CD4-positive, alpha-beta T cell treated with Interleukin-6 for 4 hours (primary cell): ENCODE results near the gene ROBO1.

Source experiments
- DNase-seq: peaks from one replicate; pipeline ENCODE4 v3.0.0-alpha.2; 2020; ENCODE audit warnings: mixed read lengths

The ROBO1 gene

GRCh38 chr3:79148786-79149185 lies 619.0 kb downstream of the ROBO1 start:
- DNase-seq: no peak

DNA sequence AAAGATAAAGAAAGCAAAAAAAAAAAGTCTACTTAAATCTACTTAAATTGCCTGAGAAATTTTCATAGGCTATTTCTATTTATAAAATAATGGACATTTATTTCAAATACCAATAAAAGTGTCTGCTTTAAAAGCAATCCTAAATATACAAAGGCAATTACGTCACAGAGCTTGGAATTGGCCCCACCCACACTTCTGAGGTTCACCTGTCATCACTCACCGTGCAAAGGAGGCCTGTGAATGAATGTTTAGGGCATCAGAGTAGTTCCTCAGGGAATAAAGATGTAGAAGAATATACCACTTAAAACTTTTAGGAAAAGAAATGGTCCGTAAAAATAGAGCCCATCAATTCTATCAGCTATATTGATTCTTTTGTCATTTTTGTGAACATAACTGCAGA lies 621.8 kb downstream of the ROBO1 start:
- DNase-seq: no peak

- no peak for DNase-seq
Measured at GRCh38 chr3:79140708-79141107, 627.1 kb downstream of the ROBO1 start.

- DNase-seq: no peak
Measured at GRCh38 chr3:79139395-79140068, 628.3 kb downstream of the ROBO1 start.

DNA sequence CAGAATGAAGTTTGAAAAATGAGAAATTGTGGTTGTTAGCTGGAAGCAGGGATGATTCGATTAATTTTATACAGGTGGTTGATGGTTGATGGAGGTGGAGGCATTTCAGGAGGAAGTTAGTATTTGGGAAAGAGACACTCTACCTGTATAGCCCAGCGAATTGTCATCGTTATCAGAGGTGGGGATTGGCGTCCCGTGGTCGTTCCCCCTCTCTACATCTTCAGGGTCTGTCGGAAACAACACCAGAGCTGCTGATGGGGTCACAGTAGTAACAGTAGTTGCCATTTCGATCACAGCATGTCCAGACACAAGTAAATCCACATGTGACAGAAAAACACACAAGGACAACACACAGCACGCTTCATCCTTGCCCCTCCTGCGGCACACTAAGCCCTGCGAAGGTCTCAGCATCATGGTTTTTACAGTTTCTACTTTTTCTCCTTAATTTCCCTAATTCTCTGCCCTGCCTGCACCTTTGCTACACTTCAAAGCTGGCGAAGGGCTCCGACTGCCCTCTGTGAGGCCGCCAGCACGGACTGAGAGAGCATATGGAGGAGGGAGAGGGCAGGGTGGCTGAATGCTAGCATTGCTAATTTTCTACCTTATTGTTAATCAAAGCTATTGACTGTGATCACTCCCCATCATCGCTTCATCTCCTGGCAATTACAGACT lies 642.3 kb downstream of the ROBO1 start:
- DNase-seq: no peak

GRCh38 chr3:79115458-79115857 lies 652.3 kb downstream of the ROBO1 start:
- DNase-seq: no peak

DNA sequence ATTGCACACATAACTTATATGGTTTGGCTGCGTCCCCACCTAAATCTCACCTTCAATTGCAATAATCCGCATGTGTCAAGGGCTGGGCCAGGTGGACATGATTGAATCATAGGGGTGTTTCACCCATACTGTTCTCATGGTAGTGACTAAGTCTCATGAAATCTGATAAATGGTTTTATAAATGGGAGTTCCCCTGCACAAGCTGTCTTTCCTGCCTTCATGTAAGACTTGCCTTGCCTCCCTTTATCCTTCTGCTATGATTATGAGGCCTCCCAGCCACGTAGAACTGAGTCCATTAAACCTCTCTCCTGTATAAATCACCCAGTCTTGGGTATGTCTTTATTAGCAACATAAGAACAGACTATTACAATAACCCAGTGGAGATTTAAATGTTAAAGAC lies 653.9 kb downstream of the ROBO1 start:
- no peak for DNase-seq

GRCh38 chr3:79111375-79112052 lies 656.3 kb downstream of the ROBO1 start:
- DNase-seq: no peak

DNA sequence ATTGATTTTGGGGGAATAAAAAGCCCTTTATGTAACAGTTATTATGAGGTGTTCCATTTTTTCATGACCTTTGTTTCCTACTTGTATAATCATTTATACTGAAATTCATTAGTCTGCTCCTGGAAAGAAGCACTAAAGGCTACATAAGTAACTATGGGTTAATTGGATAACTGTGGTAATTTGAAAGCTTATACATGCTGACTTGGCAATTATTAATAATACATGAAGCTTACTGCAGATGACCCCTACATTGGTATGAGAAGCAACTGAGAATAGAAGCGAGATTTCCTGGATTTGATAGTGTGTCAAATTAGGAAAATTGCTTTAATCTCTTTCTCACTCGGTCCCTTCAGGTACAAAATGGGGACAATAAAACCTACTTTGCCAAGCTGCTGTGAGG lies 658.0 kb downstream of the ROBO1 start:
- DNase-seq: no peak

DNA sequence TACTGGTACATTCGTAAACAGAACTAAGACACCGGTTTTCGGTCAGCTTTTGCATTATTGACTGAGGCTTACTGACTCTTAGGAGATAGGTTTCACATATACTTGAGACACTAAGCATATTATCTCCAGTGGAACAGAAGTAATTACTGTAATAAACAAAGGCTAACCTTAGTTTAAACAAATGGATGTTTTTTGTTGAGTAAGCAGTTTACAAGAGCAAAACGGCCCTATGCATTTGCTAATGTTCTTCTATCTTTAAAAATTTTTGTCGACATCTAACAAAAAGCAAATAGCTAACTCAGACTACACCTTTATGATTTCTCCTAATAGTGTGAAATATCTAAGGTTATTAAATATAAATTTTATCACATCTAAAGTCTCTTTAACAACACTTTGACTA lies 664.5 kb downstream of the ROBO1 start:
- DNase-seq: no peak

DNA sequence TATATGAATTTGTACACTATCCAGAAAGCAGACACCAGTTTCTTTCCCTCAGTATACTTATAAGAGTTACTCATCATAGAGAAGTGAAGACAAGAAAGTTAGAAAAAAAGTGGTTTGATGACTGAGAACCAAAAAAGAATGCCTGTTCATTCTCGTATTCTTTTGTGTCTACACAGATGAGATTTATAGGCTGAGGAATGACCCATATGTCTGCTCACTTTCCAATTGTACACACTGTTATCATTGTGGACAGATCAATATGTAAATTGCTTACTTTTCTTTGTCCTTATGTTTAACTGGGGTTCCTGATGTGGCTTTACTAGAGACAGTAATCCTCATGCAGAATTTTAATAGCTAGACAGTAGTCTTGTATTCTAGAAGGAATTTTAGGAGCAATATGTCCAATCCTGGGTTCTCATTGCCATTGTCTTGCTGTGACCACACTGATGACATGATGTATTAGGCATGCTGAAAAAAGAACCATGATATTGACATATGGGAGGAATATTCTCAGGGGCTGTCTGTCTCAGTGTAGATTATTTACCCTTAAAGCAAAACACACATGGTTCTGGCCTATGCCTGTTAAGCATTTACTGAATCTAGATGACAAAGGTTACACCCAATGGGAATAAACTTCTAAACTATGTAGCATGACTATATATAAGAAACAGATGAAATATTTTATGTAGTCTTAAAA lies 669.7 kb downstream of the ROBO1 start:
- DNase-seq: no peak

- DNase-seq: no peak
Measured at GRCh38 chr3:79094654-79095053, 673.1 kb downstream of the ROBO1 start.

GRCh38 chr3:79086514-79086913 lies 681.3 kb downstream of the ROBO1 start:
- DNase-seq: no peak

DNA sequence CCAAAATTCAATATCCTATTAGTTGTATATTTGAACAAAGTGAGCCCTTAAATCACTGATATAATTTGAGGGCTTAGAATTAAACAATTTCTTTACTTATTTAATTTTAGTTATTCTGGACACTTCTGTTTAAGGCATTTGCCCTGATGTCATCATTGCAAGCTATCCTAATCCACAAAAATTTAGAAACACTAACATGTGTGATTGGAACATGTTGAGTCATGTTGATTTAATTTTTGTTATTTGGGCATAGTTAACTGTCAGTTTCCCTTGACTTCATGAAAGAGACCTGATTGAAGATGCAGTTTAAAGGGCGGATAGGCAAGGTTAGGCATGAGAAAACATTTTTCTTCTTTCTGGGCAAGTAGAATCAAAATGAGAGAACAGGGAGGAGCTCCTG lies 682.6 kb downstream of the ROBO1 start:
- DNase-seq: no peak

- DNase-seq: no peak
Measured at GRCh38 chr3:79081335-79081734, 686.5 kb downstream of the ROBO1 start.

- DNase-seq: no peak
Measured at GRCh38 chr3:79074558-79074957, 693.2 kb downstream of the ROBO1 start.

DNA sequence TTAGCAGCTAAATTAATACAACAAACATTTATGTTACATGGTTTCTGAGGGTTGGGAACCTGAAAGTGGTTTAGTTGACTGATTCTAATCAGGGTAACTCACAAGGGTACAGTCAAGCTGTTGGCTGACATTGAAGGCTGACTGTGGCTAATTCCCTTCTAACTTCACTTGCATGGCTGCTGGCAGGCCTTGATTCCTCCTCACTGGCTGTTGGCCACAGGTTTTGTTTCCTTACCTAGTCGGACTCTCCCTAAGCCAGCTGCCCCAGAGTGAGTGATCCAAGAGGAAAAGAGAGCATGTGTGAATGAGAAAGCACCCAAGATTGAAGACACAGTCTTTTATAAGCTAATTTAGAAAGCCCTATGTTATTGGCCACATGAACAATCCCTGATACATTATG lies 700.1 kb downstream of the ROBO1 start:
- no peak for DNase-seq

- DNase-seq: no peak
Measured at GRCh38 chr3:79066481-79066880, 701.3 kb downstream of the ROBO1 start.

DNA sequence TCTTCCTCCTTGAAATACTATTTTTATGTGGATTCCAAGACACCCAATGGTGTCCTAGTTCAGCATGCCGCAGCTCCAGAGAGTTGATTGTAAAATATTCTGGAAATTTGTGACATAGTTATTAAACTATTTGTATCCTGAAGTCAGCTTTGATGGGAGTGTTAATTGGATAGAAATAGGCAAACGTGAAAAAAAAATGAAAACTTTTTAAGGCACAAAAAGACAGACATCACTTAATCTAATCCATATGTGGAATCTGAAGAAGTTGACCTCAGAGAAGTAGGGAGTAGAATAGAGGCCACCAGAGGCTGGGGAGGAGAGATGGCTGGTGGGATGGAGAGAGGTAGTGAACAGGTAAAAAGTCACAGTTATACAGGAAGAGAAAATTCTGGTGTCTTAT lies 704.2 kb downstream of the ROBO1 start:
- no peak for DNase-seq

DNA sequence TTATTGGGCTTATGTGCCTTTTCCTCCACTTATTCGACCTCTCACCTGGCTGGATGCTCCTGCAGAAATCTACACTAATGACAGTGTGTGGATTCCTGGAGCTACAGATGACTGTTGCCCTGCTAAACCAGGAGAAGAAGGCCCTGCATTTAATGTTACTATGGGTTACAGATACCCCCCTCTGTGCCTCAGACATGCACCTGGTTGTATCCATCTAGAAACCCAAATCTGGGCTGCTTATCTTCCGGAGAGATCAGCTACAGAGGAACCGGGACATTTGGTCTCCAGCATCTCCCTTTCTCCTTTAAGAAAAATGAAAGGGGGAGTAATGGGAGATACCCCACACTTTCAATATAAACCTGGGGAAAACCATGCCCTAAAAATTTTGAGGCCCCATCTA lies 710.0 kb downstream of the ROBO1 start:
- no peak for DNase-seq

DNA sequence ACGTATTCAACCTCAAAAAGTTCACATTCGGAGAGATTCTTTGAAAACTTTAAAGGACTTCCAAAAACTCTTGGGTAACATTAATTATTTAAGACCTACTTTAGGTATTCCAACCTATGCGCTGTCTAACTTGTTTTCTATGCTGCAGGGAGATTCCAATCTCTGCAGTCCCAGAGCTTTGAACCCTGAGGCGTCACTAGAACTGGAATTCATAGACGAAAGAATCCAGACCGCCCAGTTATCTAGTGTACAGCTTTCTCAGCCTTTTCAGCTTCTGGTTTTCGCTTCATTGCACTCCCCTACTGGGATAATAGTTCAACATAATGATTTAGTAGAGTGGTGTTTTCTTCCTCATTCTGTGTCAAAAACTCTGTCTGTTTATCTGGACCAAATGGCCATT lies 711.3 kb downstream of the ROBO1 start:
- no peak for DNase-seq

DNA sequence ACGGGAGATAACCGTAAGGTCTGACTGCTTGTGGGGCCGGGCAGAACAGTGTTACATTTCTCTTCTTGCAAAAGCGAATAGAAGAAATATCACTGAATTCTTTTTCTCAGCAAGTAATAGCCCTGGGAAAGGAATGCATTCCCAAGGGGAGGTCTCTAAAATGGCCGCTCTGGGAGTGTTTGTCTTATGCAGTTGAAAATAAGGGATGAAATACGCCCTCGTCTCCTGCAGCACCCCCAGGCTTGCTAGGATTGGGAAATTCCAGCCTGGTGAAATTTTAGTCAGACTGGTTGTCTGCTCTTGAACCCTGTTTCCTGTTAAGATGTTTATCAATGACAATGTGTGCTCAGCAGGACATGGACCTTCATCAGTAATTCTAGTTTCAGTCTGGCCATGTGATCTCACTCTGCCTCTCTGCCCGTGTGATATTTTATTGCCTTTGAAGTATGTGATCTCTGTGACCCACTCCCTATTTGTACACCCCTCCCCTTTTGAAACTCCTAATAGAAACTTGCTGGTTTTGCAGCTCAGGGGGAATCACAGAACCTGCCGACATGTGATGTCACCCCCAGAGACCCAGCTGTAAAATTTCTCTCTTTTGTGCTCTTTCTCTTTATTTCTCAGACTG lies 715.6 kb downstream of the ROBO1 start:
- peak; percentile 1 for DNase-seq

- DNase-seq: no peak
Measured at GRCh38 chr3:79047581-79047980, 720.2 kb downstream of the ROBO1 start.
